HT1080 (cell line): ENCODE measurements around the gene PFN2. TPM values are rescaled to one million over a fixed set of nuclear protein-coding genes. Genes with fewer than 3 reads are reported as not detected.

Experiments used
- DNase-seq: peaks from one replicate; pipeline ENCODE4 v3.0.0-alpha.2; 2015; ENCODE audit warnings: low read depth
- small RNA-seq: library from RNA; depleted of rRNA; stranded (forward); fragments of <200 nt; gene quantifications from one replicate; pipeline ENCODE3, GENCODE V24; 2014
- total RNA-seq: library from RNA; depleted of rRNA; stranded (reverse); fragments of >200 nt; shearing (Covaris generic); gene quantifications from 2 replicates; pipeline ENCODE4 v1.2.3, GENCODE V29; 2014; rRNA removed

The PFN2 gene
- total RNA-seq, 1 experiment from 2014 or later = 261 TPM

GRCh38 chr3:149933008-149933407, 37.7 kb downstream of the PFN2 start:
- DNase-seq = no peak

- DNase-seq = no peak
These were observed 50.6 kb downstream of the PFN2 start for GRCh38 chr3:149920119-149920518.

GRCh38 chr3:149919509-149919908, 51.2 kb downstream of the PFN2 start:
- DNase-seq = no peak

GRCh38 chr3:149917124-149917667, 53.5 kb downstream of the PFN2 start:
- no peak for DNase-seq

Small RNA genes within 50 kb of the gene (small RNA-seq; reads per million reads assigned to genes)
- gene RNU6-720P = not detected

Other genes with a start within 250 kb of the PFN2 start
- 50.0 and 50.9 TPM in 2 replicates for gene COMMD2, start 218.4 kb downstream of the PFN2 start, total RNA-seq
- not detected in 2 replicates for gene ANKUB1, start 178.3 kb downstream of the PFN2 start, total RNA-seq
- 47.5 and 56.6 TPM in 2 replicates for gene RNF13, start 157.7 kb downstream of the PFN2 start, total RNA-seq